EL (cell line): ENCODE measurements around the gene PIPOX.

Experiments
- DNase-seq: peaks from one replicate; pipeline ENCODE4 v3.0.0-alpha.2; 2016

PIPOX gene

GRCh38 chr17:29019475-29020181, 23.3 kb upstream of the PIPOX start:
- DNase-seq, result no peak

GRCh38 chr17:29020576-29020975, 22.4 kb upstream of the PIPOX start:
- DNase-seq, result no peak

- no peak for DNase-seq
Observed at GRCh38 chr17:29021226-29021625, 21.7 kb upstream of the PIPOX start.

GRCh38 chr17:29022074-29022473, 20.9 kb upstream of the PIPOX start:
- DNase-seq, result no peak

- DNase-seq, result no peak
Observed at GRCh38 chr17:29024316-29024952, 18.5 kb upstream of the PIPOX start.

- DNase-seq, result no peak
Observed at GRCh38 chr17:29031488-29031887, 11.5 kb upstream of the PIPOX start.

- no peak for DNase-seq
Observed at GRCh38 chr17:29032013-29032856, 10.7 kb upstream of the PIPOX start.

GRCh38 chr17:29032857-29033197, 10.1 kb upstream of the PIPOX start:
- no peak for DNase-seq

GRCh38 chr17:29034510-29034909, 8.4 kb upstream of the PIPOX start:
- DNase-seq, result no peak

- no peak for DNase-seq
Observed at GRCh38 chr17:29036584-29036983, 6.4 kb upstream of the PIPOX start.

GRCh38 chr17:29037739-29038084, 5.2 kb upstream of the PIPOX start:
- DNase-seq, result no peak

- no peak for DNase-seq
Observed at GRCh38 chr17:29038085-29038795, 4.7 kb upstream of the PIPOX start.

- peak; percentile 77 for DNase-seq
Observed at GRCh38 chr17:29039764-29040598, 3.0 kb upstream of the PIPOX start.

- no peak for DNase-seq
Observed at GRCh38 chr17:29041091-29041490, 1.9 kb upstream of the PIPOX start.

- no peak for DNase-seq
Observed at GRCh38 chr17:29041571-29041970, 1.4 kb upstream of the PIPOX start.

GRCh38 chr17:29042026-29042678, 789 bp upstream of the PIPOX start:
- no peak for DNase-seq

GRCh38 chr17:29043539-29044145, 701 bp downstream of the PIPOX start:
- no peak for DNase-seq

- DNase-seq, result no peak
Observed at GRCh38 chr17:29045026-29045425, 2.1 kb downstream of the PIPOX start.

GRCh38 chr17:29045734-29046472, 3.0 kb downstream of the PIPOX start:
- DNase-seq, result no peak

- no peak for DNase-seq
Observed at GRCh38 chr17:29046473-29046839, 3.5 kb downstream of the PIPOX start.
